Endodermal cell (in vitro differentiated cells): ENCODE measurements around the gene IGFLR1. TPM values are rescaled to one million over a fixed set of nuclear protein-coding genes. Genes with fewer than 3 reads are reported as not detected.
A peak's percentile ranks its signal among the peaks of the same experiment; 100 is the strongest.

ENCODE experiments used
- DNase-seq: peaks from one replicate; pipeline ENCODE4 v3.0.0-alpha.2; 2017
- H3K27ac ChIP-seq: 2 replicates; pipeline ENCODE4 v1.5.1; 2013; ENCODE audit warnings: mild to moderate bottlenecking, low read depth, low read length, moderate library complexity
- H3K27me3 ChIP-seq: 2 replicates; pipeline ENCODE4 v1.6.1; 2013; ENCODE audit warnings: mild to moderate bottlenecking, low read length, moderate library complexity; ENCODE audit not compliant: insufficient read depth, control insufficient read depth, poor library complexity, severe bottlenecking
- H3K36me3 ChIP-seq: 2 replicates; pipeline ENCODE4 v1.7.0; 2013; ENCODE audit warnings: mild to moderate bottlenecking, low read length, moderate library complexity; ENCODE audit not compliant: control insufficient read depth, insufficient read depth
- H3K4me1 ChIP-seq: one replicate; pipeline ENCODE4 v1.7.0; 2013; ENCODE audit warnings: low read length; ENCODE audit not compliant: control insufficient read depth, insufficient read depth
- H3K4me3 ChIP-seq: 2 replicates; pipeline ENCODE4 v1.5.1; 2013; ENCODE audit warnings: mild to moderate bottlenecking, low read length, moderate library complexity
- H3K9ac ChIP-seq: 2 replicates; pipeline ENCODE4 v1.6.1; 2013; ENCODE audit warnings: mild to moderate bottlenecking, low read length, moderate library complexity; ENCODE audit not compliant: poor library complexity, severe bottlenecking; ENCODE audit errors: extremely low read depth
- H3K9me3 ChIP-seq: 2 replicates; pipeline ENCODE4 v1.6.1; 2013; ENCODE audit warnings: mild to moderate bottlenecking, low read length, moderate library complexity; ENCODE audit not compliant: control insufficient read depth
- H3K27ac Mint-ChIP-seq: 2 replicates; pipeline ENCODE4 v1.8.0; 2020; ENCODE audit warnings: mixed read lengths
- H3K27me3 Mint-ChIP-seq: 2 replicates; pipeline ENCODE4 v1.8.0; 2021; ENCODE audit warnings: mild to moderate bottlenecking, mixed read lengths; ENCODE audit not compliant: insufficient read depth
- H3K36me3 Mint-ChIP-seq: 2 replicates; pipeline ENCODE4 v1.8.0; 2020; ENCODE audit warnings: low read depth, mixed read lengths
- H3K4me1 Mint-ChIP-seq: 2 replicates; pipeline ENCODE4 v1.8.0; 2020; ENCODE audit warnings: mixed read lengths
- H3K4me3 Mint-ChIP-seq: 2 replicates; pipeline ENCODE4 v1.8.0; 2020; ENCODE audit warnings: mild to moderate bottlenecking, moderate library complexity, mixed read lengths
- H3K9me3 Mint-ChIP-seq: 2 replicates; pipeline ENCODE4 v1.8.0; 2020; ENCODE audit warnings: mild to moderate bottlenecking, mixed read lengths
- CTCF ChIP-seq: fragments of 200-600 bp; sonication (generic); conservative IDR thresholded peaks from 2 replicates; pipeline ENCODE4 v1.5.0; 2021; ENCODE audit warnings: antibody characterized with exemption, mild to moderate bottlenecking
- WGBS, 2 experiments: methylation state at CpG; one replicate each; pipeline versions ENCODE4 v1.1.5 to v1.1.7; 2013; ENCODE audit warnings: missing lambda C conversion rate in 2 of 2, mixed read lengths in 1 of 2; ENCODE audit not compliant: insufficient coverage in 1 of 2, insufficient read length in 1 of 2; 5-methylcytosine and 5-hydroxymethylcytosine counted together
- total RNA-seq, 2 donors: library from RNA; stranded (reverse); fragmentation: NEBNext Ultra II Directional in 1 of 2; extraction: Animal tissue kit (Norgen Biotek cat#: 25700) in 1 of 2; gene quantifications; 2 replicates in 1 of 2; 3 replicates in 1 of 2; pipeline ENCODE4 v1.2.1, GENCODE V29; 2021

IGFLR1 gene
- total RNA-seq, 2 donors from 2014 or later = 4.6 to 7.1 TPM

GRCh38 chr19:35781650-35782049 is 39.4 kb upstream of the IGFLR1 start:
- no peak overlapping the region for H3K27ac Mint-ChIP-seq
- DNase-seq = peak; percentile 77
- H3K4me3 Mint-ChIP-seq = no peak overlapping the region
- H3K4me3 ChIP-seq = no peak overlapping the region
- no peaks in the 10 kb centered on the region for H3K4me1 ChIP-seq
- no peaks in the 10 kb centered on the region for H3K9me3 ChIP-seq
- no peaks in the 10 kb centered on the region for H3K36me3 ChIP-seq
- peaks cover 21% of the 10 kb centered on the region for H3K27me3 Mint-ChIP-seq
- H3K27me3 ChIP-seq = peaks cover 4% of the 10 kb centered on the region
- 57 to 60% methylated on average over 2 to 9 of the region's 9 CpGs for WGBS, 2 experiments
- TF ChIP-seq CTCF = no peak
- no peak overlapping the region for H3K27ac ChIP-seq
- peaks cover 18% of the 10 kb centered on the region for H3K4me1 Mint-ChIP-seq
- H3K9ac ChIP-seq = no peak overlapping the region
- no peaks in the 10 kb centered on the region for H3K9me3 Mint-ChIP-seq
- H3K36me3 Mint-ChIP-seq = no peaks in the 10 kb centered on the region

- H3K27ac Mint-ChIP-seq = no peak overlapping the region
- no peaks in the 10 kb centered on the region for H3K9me3 Mint-ChIP-seq
- WGBS, 2 experiments = 97 to 100% methylated on average over 4 to 20 of the region's 20 CpGs
- no peak for TF ChIP-seq CTCF
- Histone ChIP-seq H3K27ac (no peak overlapping the region), H3K4me1 (peaks cover 3% of the 10 kb centered on the region), H3K27me3 (peaks cover 11% of the 10 kb centered on the region), H3K9ac (no peak overlapping the region), H3K36me3 (no peaks in the 10 kb centered on the region), H3K4me3 (no peak overlapping the region), H3K9me3 (no peaks in the 10 kb centered on the region)
- no peaks in the 10 kb centered on the region for H3K36me3 Mint-ChIP-seq
- H3K4me1 Mint-ChIP-seq = peaks cover 19% of the 10 kb centered on the region
- peaks cover 29% of the 10 kb centered on the region for H3K27me3 Mint-ChIP-seq
- H3K4me3 Mint-ChIP-seq = no peak overlapping the region
- DNase-seq = no peak
Measured at GRCh38 chr19:35780717-35781116, 38.5 kb upstream of the IGFLR1 start.

- TF ChIP-seq CTCF = no peak
- Mint-ChIP-seq H3K27ac (no peak overlapping the region), H3K36me3 (no peaks in the 10 kb centered on the region), H3K9me3 (no peaks in the 10 kb centered on the region), H3K27me3 (peaks cover 29% of the 10 kb centered on the region), H3K4me3 (no peak overlapping the region), H3K4me1 (peaks cover 16% of the 10 kb centered on the region)
- no peak overlapping the region for H3K4me3 ChIP-seq
- H3K9ac ChIP-seq = no peak overlapping the region
- no peaks in the 10 kb centered on the region for H3K9me3 ChIP-seq
- no peak for DNase-seq
- peaks cover 11% of the 10 kb centered on the region for H3K27me3 ChIP-seq
- H3K4me1 ChIP-seq = peaks cover 3% of the 10 kb centered on the region
- no peaks in the 10 kb centered on the region for H3K36me3 ChIP-seq
- no peak overlapping the region for H3K27ac ChIP-seq
- WGBS, 2 experiments = 94 to 96% methylated on average over 15 to 16 of the region's 16 CpGs
Measured at GRCh38 chr19:35780058-35780457, 37.8 kb upstream of the IGFLR1 start.
